Esophagus squamous epithelium (tissue), 5 donors: Measurements from ENCODE around the gene DNAAF3. TPM values are rescaled to one million over a fixed set of nuclear protein-coding genes. Genes with fewer than 3 reads are reported as not detected.

Source experiments
- DNase-seq: peaks from one replicate; lab custom pipeline; 2025; lab: John Stamatoyannopoulos, UW
- H3K27ac ChIP-seq, 4 donors: fragments of 200-600 bp; sonication (generic); one replicate each; pipeline ENCODE4 v1.5.1; 2016 to 2019; ENCODE audit warnings: mild to moderate bottlenecking in 1 of 4
- H3K27me3 ChIP-seq, 4 donors: fragments of 200-600 bp; sonication (generic); 1 replicate in 3 of 4; 2 replicates in 1 of 4; pipeline versions ENCODE4 v1.5.1 to v1.6.0; 2017 to 2021; ENCODE audit warnings: antibody characterized with exemption in 1 of 4
- H3K36me3 ChIP-seq, 3 donors: fragments of 200-600 bp; sonication (generic); one replicate each; pipeline ENCODE4 v1.5.1; 2016 to 2019
- H3K4me1 ChIP-seq, 3 donors: fragments of 200-600 bp; sonication (generic); one replicate each; pipeline ENCODE4 v1.5.1; 2017 to 2019
- H3K4me3 ChIP-seq, 4 donors: fragments of 200-600 bp; sonication (generic); 1 replicate in 3 of 4; 2 replicates in 1 of 4; pipeline ENCODE4 v1.5.1; 2016 to 2019; ENCODE audit warnings: mild to moderate bottlenecking in 2 of 4, moderate library complexity in 1 of 4
- H3K9me3 ChIP-seq, 3 donors: fragments of 200-600 bp; sonication (generic); one replicate each; pipeline ENCODE4 v1.5.1; 2016 to 2019
- CTCF ChIP-seq, 6 experiments: fragments of 450-650 bp in 4 of 6; fragments of 200-600 bp in 2 of 6; sonication (generic) in 2 of 6; IDR thresholded peaks; one replicate each; pipeline ENCODE4 v1.5.1; 2016 to 2019; ENCODE audit warnings: antibody characterized with exemption in 6 of 6, mild to moderate bottlenecking in 4 of 6, moderate library complexity in 4 of 6
- POLR2A ChIP-seq, 4 donors: fragments of 450-650 bp; IDR thresholded peaks; one replicate each; pipeline ENCODE4 v1.6.1; 2017; ENCODE audit warnings: antibody characterized with exemption in 4 of 4, mild to moderate bottlenecking in 4 of 4, moderate library complexity in 3 of 4
- WGBS, 2 donors: methylation state at CpG; one replicate each; pipeline ENCODE4 v1.1.5; 2018; 5-methylcytosine and 5-hydroxymethylcytosine counted together
- intact Hi-C: fragments of 100-400 bp; cut with DNase I; formaldehyde crosslinking; loops from one replicate; pipeline ENCODE4 v1.15.0; 2022
- total RNA-seq, 4 donors: library from RNA; depleted of rRNA; stranded (reverse); fragments of >200 nt; gene quantifications; one replicate each; pipeline ENCODE4 v1.1.0, GENCODE V29; 2016
- donor health status: DM: yes; HTN: yes; CAD: no.

DNAAF3 gene
- total RNA-seq, 4 donors from 2014 or later: 0.53 to 2.8 (median 1.4) TPM

DNA sequence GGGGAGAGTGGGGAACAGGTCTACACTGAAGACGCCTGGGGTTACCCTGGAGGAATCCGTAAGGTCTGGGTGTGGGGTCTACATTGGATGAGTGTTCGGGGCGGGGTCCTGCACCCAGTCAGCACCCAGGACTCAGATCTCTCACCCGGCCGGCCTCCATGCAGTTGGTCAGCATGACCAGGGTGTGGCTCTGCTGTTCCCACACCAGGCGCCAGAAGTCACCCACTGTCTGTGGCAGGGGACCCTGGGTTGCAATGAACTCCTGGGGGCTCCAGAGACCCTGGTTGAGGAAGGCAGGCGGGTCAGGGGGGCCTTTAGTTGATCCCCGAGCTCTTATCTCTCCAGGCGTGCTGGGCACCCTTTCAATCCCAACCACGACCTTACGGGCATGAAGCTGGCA lies 19.7 kb upstream of the DNAAF3 start:
- no peaks in the 10 kb centered on the region for H3K9me3 ChIP-seq
- no peak for DNase-seq
- no peak overlapping the region for H3K4me3 ChIP-seq
- H3K36me3 ChIP-seq: no peaks in the 10 kb centered on the region
- intact Hi-C loops: no loop called here
- H3K27me3 ChIP-seq: peaks cover 0 to 56% (median 0%) of the 10 kb centered on the region in 4 donors
- H3K27ac ChIP-seq: no peak overlapping the region
- no peak for TF ChIP-seq POLR2A (IDR thresholded peaks at IDR 0.05)
- no peak for TF ChIP-seq CTCF (IDR thresholded peaks at IDR 0.05)
- WGBS, 2 donors: 53 to 86% methylated on average over 6 to 7 of the region's 12 CpGs
- peaks cover 0 to 18% (median 3%) of the 10 kb centered on the region in 3 donors for H3K4me1 ChIP-seq

DNA sequence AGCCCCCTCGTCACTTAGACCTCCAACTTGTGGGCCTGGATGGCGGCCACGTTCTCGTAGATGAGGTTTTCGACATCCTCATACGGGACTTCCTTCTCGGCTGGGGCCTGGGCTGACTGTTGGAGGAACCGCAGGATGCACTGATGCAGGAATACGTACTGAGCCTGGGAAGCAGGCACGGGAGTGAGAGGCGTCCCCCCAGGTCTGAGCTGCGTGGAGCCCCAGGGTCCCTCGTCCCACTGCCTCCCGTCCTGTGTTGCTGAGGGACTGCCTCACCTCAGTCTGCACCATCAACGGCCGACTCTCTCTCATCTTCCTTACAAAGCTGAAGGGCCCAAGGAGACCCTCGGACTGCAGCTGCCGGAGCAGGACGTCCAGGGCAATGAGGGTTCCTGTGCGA lies 15.3 kb upstream of the DNAAF3 start:
- peaks cover 5 to 98% (median 8%) of the 10 kb centered on the region in 4 donors for H3K27me3 ChIP-seq
- no peaks in the 10 kb centered on the region for H3K9me3 ChIP-seq
- no peak for TF ChIP-seq POLR2A (IDR thresholded peaks at IDR 0.05)
- TF ChIP-seq CTCF (IDR thresholded peaks at IDR 0.05): no peak
- intact Hi-C loops: no loop called here
- no peaks in the 10 kb centered on the region for H3K36me3 ChIP-seq
- no peak overlapping the region for H3K4me3 ChIP-seq
- H3K4me1 ChIP-seq: peaks cover 11 to 19% (median 16%) of the 10 kb centered on the region in 3 donors
- 68 to 80% methylated on average over 2 to 10 of the region's 20 CpGs for WGBS, 2 donors
- no peak overlapping the region for H3K27ac ChIP-seq
- DNase-seq: no peak

- Histone ChIP-seq H3K4me1 (peaks cover 11 to 19% (median 16%) of the 10 kb centered on the region in 3 donors), H3K4me3 (peak within 1 kb of the TSS in 3 of 4 donors; percentile 6 to 48 (median 34)), H3K36me3 (no peaks in the 10 kb centered on the region), H3K27me3 (peaks cover 6 to 99% (median 13%) of the 10 kb centered on the region in 4 donors), H3K27ac (no peak within 1 kb of the TSS), H3K9me3 (no peaks in the 10 kb centered on the region)
- TF ChIP-seq POLR2A (IDR thresholded peaks at IDR 0.05) (no peak), CTCF (IDR thresholded peaks at IDR 0.05) (no peak)
- no peak for DNase-seq
- intact Hi-C loops: no loop called here
- WGBS, 2 donors: 2 to 5% methylated on average over 23 to 25 of the region's 68 CpGs
These were observed 13.4 kb upstream of the DNAAF3 start, which contains the start of gene SYT5 for GRCh38 chr19:55179606-55180484. Gene SYT5, minus strand, starts transcription at chr19:55180289. Its CDS starts 1,248 bp downstream, at chr19:55179041.

- TF ChIP-seq POLR2A (IDR thresholded peaks at IDR 0.05) (no peak), CTCF (IDR thresholded peaks at IDR 0.05) (no peak)
- Histone ChIP-seq H3K4me1 (peaks cover 11 to 26% (median 16%) of the 10 kb centered on the region in 3 donors), H3K27ac (no peak overlapping the region), H3K4me3 (peak overlapping the region in 3 of 4 donors; percentile 6 to 48 (median 34)), H3K27me3 (peaks cover 6 to 99% (median 17%) of the 10 kb centered on the region in 4 donors), H3K9me3 (no peaks in the 10 kb centered on the region), H3K36me3 (no peaks in the 10 kb centered on the region)
- WGBS, 2 donors: 13 to 21% methylated on average over 14 to 27 of the region's 61 CpGs
- intact Hi-C loops: no loop called here
- no peak for DNase-seq
These were observed 12.6 kb upstream of the DNAAF3 start for GRCh38 chr19:55178781-55179599.
